Liver (tissue), 9 donors: ENCODE measurements around the gene TYRO3. TPM values are rescaled to one million over a fixed set of nuclear protein-coding genes. Genes with fewer than 3 reads are reported as not detected.

Experiments used
- DNase-seq: peaks from one replicate; pipeline ENCODE4 v3.0.0-alpha.2; 2017; ENCODE audit warnings: low spot score
- H3K27ac ChIP-seq, 2 donors: one replicate each; pipeline ENCODE4 v1.7.0; 2013; ENCODE audit warnings: inconsistent platforms in 2 of 2, low read length in 2 of 2, control low read depth in 1 of 2, low read depth in 1 of 2, mild to moderate bottlenecking in 1 of 2
- H3K27me3 ChIP-seq, 4 donors: one replicate each; pipeline versions ENCODE4 v1.6.1 to v1.7.0; 2013; ENCODE audit warnings: low read length in 3 of 4, inconsistent platforms in 1 of 4, mild to moderate bottlenecking in 1 of 4, moderate library complexity in 1 of 4; ENCODE audit not compliant: control insufficient read depth in 4 of 4, insufficient read depth in 4 of 4
- H3K36me3 ChIP-seq, 4 donors: one replicate each; pipeline versions ENCODE4 v1.6.1 to v1.7.0; 2013; ENCODE audit warnings: low read length in 3 of 4, mild to moderate bottlenecking in 3 of 4, low read depth in 1 of 4, moderate library complexity in 1 of 4; ENCODE audit not compliant: control insufficient read depth in 4 of 4, insufficient read depth in 3 of 4
- H3K4me1 ChIP-seq, 4 donors: one replicate each; pipeline versions ENCODE4 v1.6.1 to v1.7.0; 2013; ENCODE audit warnings: low read length in 3 of 4, mild to moderate bottlenecking in 3 of 4, moderate library complexity in 1 of 4; ENCODE audit not compliant: control insufficient read depth in 4 of 4, insufficient read depth in 4 of 4
- H3K4me3 ChIP-seq, 3 donors: one replicate each; pipeline versions ENCODE4 v1.6.1 to v1.7.0; 2013; ENCODE audit warnings: low read length in 3 of 3, control low read depth in 1 of 3, low read depth in 1 of 3, mild to moderate bottlenecking in 1 of 3
- H3K9ac ChIP-seq, 2 donors: one replicate each; pipeline ENCODE4 v1.7.0; 2013; ENCODE audit warnings: low read length in 2 of 2, mild to moderate bottlenecking in 2 of 2, moderate library complexity in 2 of 2, control low read depth in 1 of 2, low read depth in 1 of 2
- H3K9me3 ChIP-seq, 4 donors: one replicate each; pipeline versions ENCODE4 v1.6.1 to v1.7.0; 2013; ENCODE audit warnings: low read length in 3 of 4; ENCODE audit not compliant: control insufficient read depth in 4 of 4
- EGR1 ChIP-seq, 2 donors: IDR thresholded peaks; 2 replicates each; pipeline ENCODE4 v1.6.1; 2016 to 2018; ENCODE audit warnings: antibody characterized with exemption in 2 of 2, low read depth in 2 of 2
- FOXA1 ChIP-seq: IDR thresholded peaks from 2 replicates; pipeline ENCODE4 v1.6.1; 2016; ENCODE audit warnings: antibody characterized with exemption
- FOXA2 ChIP-seq: IDR thresholded peaks from 2 replicates; pipeline ENCODE4 v1.6.1; 2016; ENCODE audit warnings: antibody characterized with exemption
- GABPA ChIP-seq, 2 donors: IDR thresholded peaks in 1 of 2; conservative IDR thresholded peaks in 1 of 2; 2 replicates each; pipeline ENCODE4 v1.6.1; 2016; ENCODE audit warnings: antibody characterized with exemption in 2 of 2, mild to moderate bottlenecking in 1 of 2, moderate library complexity in 1 of 2
- HNF4A ChIP-seq, 2 donors: conservative IDR thresholded peaks; 2 replicates each; pipeline ENCODE4 v1.6.1; 2016; ENCODE audit warnings: antibody characterized with exemption in 2 of 2, mild to moderate bottlenecking in 2 of 2
- HNF4G ChIP-seq: IDR thresholded peaks from 2 replicates; pipeline ENCODE4 v1.6.1; 2016; ENCODE audit warnings: antibody characterized with exemption
- JUND ChIP-seq, 2 donors: IDR thresholded peaks; 2 replicates each; pipeline ENCODE4 v1.6.1; 2016; ENCODE audit warnings: antibody characterized with exemption in 2 of 2
- NR2F2 ChIP-seq: IDR thresholded peaks from 2 replicates; pipeline ENCODE4 v1.6.1; 2016; ENCODE audit warnings: antibody characterized with exemption
- RAD21 ChIP-seq, 2 donors: IDR thresholded peaks; 2 replicates each; pipeline ENCODE4 v1.6.1; 2016; ENCODE audit warnings: antibody characterized with exemption in 2 of 2, mild to moderate bottlenecking in 2 of 2
- REST ChIP-seq: IDR thresholded peaks from 2 replicates; pipeline ENCODE4 v1.6.1; 2016; ENCODE audit warnings: antibody characterized with exemption, mild to moderate bottlenecking
- RXRA ChIP-seq, 2 donors: IDR thresholded peaks; 2 replicates each; pipeline ENCODE4 v1.6.1; 2017 to 2018; ENCODE audit warnings: antibody characterized with exemption in 2 of 2, mild to moderate bottlenecking in 1 of 2
- SP1 ChIP-seq: IDR thresholded peaks from 2 replicates; pipeline ENCODE4 v1.6.1; 2018; ENCODE audit warnings: antibody characterized with exemption, mild to moderate bottlenecking
- TAF1 ChIP-seq: conservative IDR thresholded peaks from 2 replicates; pipeline ENCODE4 v1.6.1; 2016; ENCODE audit warnings: antibody characterized with exemption, mild to moderate bottlenecking
- YY1 ChIP-seq: IDR thresholded peaks from 2 replicates; pipeline ENCODE4 v1.6.1; 2016; ENCODE audit warnings: antibody characterized with exemption, mild to moderate bottlenecking
- WGBS: extraction: QIAGEN DNeasy Blood & Tissue Kit; methylation state at CpG from one replicate; pipeline ENCODE4 v1.1.7; 2013; 5-methylcytosine and 5-hydroxymethylcytosine counted together
- polyA plus RNA-seq, 2 donors: library from polyadenylated mRNA; stranded (reverse) in 1 of 2; unstranded in 1 of 2; fragments of 200-250 nt in 1 of 2; fragments of >200 nt in 1 of 2; fragmentation: Nextera tagmentation in 1 of 2; extraction: Ambion mirVana in 1 of 2; gene quantifications; one replicate each; pipeline versions ENCODE4 v1.2.1 to v1.2.3, GENCODE V29; 2013 to 2015
- total RNA-seq, 2 donors: library from RNA; depleted of rRNA; stranded (reverse); fragments of >200 nt; gene quantifications; one replicate each; pipeline ENCODE4 v1.2.3, GENCODE V29; 2014
- TF ChIP-seq, protein P1 (sequence below): IDR thresholded peaks from 2 replicates; pipeline ENCODE4 v1.6.1; 2016; ENCODE audit warnings: antibody characterized with exemption
- TF ChIP-seq, protein P2 (sequence below): IDR thresholded peaks from 2 replicates; pipeline ENCODE4 v1.6.1; 2016; ENCODE audit warnings: antibody characterized with exemption
- TF ChIP-seq, protein P3 (sequence below): fragments of 150-350 bp; IDR thresholded peaks from 2 replicates; pipeline ENCODE4 v1.5.1; 2017; ENCODE audit warnings: improper control_type of control experiment, low read depth, low read length; ENCODE audit not compliant: missing input control
- donor health status: healthy.
- donor health status: healthy.
- donor health status: healthy.
- donor health status: healthy.
- donor health status: healthy.

Gene TYRO3
- total and polyA plus RNA-seq, 4 donors, result 1.1 to 2.3 (median 2.3) TPM

DNA sequence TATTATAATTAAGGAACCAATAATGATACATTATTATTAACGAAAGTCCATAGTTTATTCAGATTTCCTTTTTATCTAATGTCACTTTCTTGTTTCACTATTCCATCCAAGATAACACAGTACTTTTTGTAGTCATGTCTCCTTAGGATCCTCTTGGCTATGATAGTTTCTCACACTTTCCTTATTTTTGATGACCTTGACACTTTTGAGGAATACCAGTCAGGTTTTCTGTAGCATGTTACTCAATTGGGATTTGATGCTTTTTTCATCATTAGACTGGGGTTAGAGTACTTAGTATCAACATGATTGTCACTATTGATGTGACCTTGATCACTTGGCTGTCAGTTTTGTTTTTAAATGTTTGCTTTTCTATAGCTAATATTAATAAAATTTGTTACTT, 68.2 kb downstream of the TYRO3 start:
- TF ChIP-seq, protein P1, sequence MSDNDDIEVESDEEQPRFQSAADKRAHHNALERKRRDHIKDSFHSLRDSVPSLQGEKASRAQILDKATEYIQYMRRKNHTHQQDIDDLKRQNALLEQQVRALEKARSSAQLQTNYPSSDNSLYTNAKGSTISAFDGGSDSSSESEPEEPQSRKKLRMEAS, result no peak
- TF ChIP-seq, protein P2, sequence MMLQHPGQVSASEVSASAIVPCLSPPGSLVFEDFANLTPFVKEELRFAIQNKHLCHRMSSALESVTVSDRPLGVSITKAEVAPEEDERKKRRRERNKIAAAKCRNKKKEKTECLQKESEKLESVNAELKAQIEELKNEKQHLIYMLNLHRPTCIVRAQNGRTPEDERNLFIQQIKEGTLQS, result no peak
- TF ChIP-seq JUND (IDR thresholded peaks at IDR 0.05) (no peak), RAD21 (IDR thresholded peaks at IDR 0.05) (no peak), FOXA2 (no peak), REST (no peak), HNF4G (no peak), TAF1 (no peak), HNF4A (conservative IDR thresholded peaks at IDR 0.05) (no peak), FOXA1 (no peak), RXRA (IDR thresholded peaks at IDR 0.05) (no peak), NR2F2 (no peak), SP1 (no peak)
- TF ChIP-seq, protein P3, sequence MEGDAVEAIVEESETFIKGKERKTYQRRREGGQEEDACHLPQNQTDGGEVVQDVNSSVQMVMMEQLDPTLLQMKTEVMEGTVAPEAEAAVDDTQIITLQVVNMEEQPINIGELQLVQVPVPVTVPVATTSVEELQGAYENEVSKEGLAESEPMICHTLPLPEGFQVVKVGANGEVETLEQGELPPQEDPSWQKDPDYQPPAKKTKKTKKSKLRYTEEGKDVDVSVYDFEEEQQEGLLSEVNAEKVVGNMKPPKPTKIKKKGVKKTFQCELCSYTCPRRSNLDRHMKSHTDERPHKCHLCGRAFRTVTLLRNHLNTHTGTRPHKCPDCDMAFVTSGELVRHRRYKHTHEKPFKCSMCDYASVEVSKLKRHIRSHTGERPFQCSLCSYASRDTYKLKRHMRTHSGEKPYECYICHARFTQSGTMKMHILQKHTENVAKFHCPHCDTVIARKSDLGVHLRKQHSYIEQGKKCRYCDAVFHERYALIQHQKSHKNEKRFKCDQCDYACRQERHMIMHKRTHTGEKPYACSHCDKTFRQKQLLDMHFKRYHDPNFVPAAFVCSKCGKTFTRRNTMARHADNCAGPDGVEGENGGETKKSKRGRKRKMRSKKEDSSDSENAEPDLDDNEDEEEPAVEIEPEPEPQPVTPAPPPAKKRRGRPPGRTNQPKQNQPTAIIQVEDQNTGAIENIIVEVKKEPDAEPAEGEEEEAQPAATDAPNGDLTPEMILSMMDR, result no peak
- Histone ChIP-seq H3K9ac (no peak overlapping the region), H3K9me3 (no peaks in the 10 kb centered on the region), H3K27ac (no peak overlapping the region), H3K4me3 (no peak overlapping the region), H3K27me3 (no peaks in the 10 kb centered on the region), H3K4me1 (no peaks in the 10 kb centered on the region), H3K36me3 (no peaks in the 10 kb centered on the region)
- 99% methylated on average over 1 of the region's 1 CpG for WGBS
- DNase-seq, result no peak

DNA sequence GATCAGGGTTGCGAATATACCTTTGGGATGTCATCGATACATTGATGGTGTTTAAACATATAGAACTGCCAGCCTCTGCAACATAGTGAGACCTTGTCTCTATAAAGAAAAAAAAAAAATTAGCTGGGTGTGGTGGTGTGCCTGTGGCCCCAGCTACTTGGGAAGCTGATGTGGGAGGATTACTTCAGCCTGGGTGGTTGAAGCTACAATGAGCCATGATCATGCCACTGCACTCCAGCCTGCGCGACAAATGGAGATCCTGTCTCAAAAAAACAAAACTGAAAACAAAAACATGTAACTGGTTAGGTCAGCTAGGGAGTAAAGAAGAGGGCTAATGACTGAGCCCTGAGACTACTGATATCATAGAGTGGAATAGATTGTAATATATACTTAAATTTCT, 70.5 kb downstream of the TYRO3 start:
- Histone ChIP-seq H3K27ac (no peak overlapping the region), H3K27me3 (no peaks in the 10 kb centered on the region), H3K9me3 (no peaks in the 10 kb centered on the region), H3K4me1 (no peaks in the 10 kb centered on the region), H3K4me3 (no peak overlapping the region), H3K36me3 (no peaks in the 10 kb centered on the region), H3K9ac (no peak overlapping the region)
- TF ChIP-seq EGR1 (IDR thresholded peaks at IDR 0.05; ENCODE audit: low read depth in 2 of 2) (no peak), NR2F2 (no peak), HNF4G (no peak), RXRA (IDR thresholded peaks at IDR 0.05) (no peak), JUND (IDR thresholded peaks at IDR 0.05) (no peak), REST (no peak), GABPA (IDR thresholded peaks at IDR 0.05 in 1 of 2, conservative IDR thresholded peaks at IDR 0.05 in 1 of 2) (no peak), SP1 (no peak), RAD21 (IDR thresholded peaks at IDR 0.05) (no peak), YY1 (no peak)
- TF ChIP-seq, protein P3, result no peak
- TF ChIP-seq, protein P1, result no peak
- DNase-seq, result no peak
- 91% methylated on average over 4 of the region's 4 CpGs for WGBS
